Measurements from ENCODE around the gene PRKCE.

- no peak for TF ChIP-seq YY1 (IDR thresholded peaks at IDR 0.05; ENCODE audit: insufficient read depth, insufficient read length)
- no peak for TF ChIP-seq SUZ12 (IDR thresholded peaks at IDR 0.05; ENCODE audit: extremely low read depth, insufficient read depth, insufficient read length)
Measured at GRCh38 chr2:46151577-46151976, 500.1 kb downstream of the PRKCE start.

All from NT2/D1 (cell line).